ENCODE measurements around the gene PLCXD1. TPM values are rescaled to one million over a fixed set of nuclear protein-coding genes. Genes with fewer than 3 reads are reported as not detected.
"Not testable (repeated sequence)": the region's sequence is repeated elsewhere in the genome, so short reads cannot be mapped to it uniquely, and the experiment has no call there.

PLCXD1 gene
- total and polyA plus RNA-seq, 9 donors: 10.7 to 20.1 (median 19.0) TPM

- not testable (repeated sequence) for H3K27me3 ChIP-seq (ENCODE audit: control insufficient read depth, insufficient read depth, low read length); H3K4me1 ChIP-seq (ENCODE audit: control insufficient read depth, insufficient read depth, low read length); DNase-seq; H3K4me3 ChIP-seq (ENCODE audit: low read length); H3K27ac ChIP-seq (ENCODE audit: low read length); H3K9me3 ChIP-seq (replicated peaks; ENCODE audit: control insufficient read depth, low read depth, low read length)
- peaks cover 32% of the 10 kb centered on the region for H3K36me3 ChIP-seq (ENCODE audit: control insufficient read depth, insufficient read depth, low read length)
- 86% methylated on average over 6 of the region's 13 CpGs for WGBS (ENCODE audit: insufficient coverage)
These were observed 70.1 kb downstream of the PLCXD1 start for GRCh38 chrX:351324-351641.

GRCh38 chrX:351736-352135, 70.6 kb downstream of the PLCXD1 start:
- Histone ChIP-seq H3K9me3 (replicated peaks; ENCODE audit: control insufficient read depth, low read depth, low read length) (peaks cover 2% of the 10 kb centered on the region), H3K27me3 (ENCODE audit: control insufficient read depth, insufficient read depth, low read length) (no peaks in the 10 kb centered on the region), H3K36me3 (ENCODE audit: control insufficient read depth, insufficient read depth, low read length) (peaks cover 29% of the 10 kb centered on the region), H3K4me3 (ENCODE audit: low read length) (no peak overlapping the region), H3K27ac (ENCODE audit: low read length) (no peak overlapping the region), H3K4me1 (ENCODE audit: control insufficient read depth, insufficient read depth, low read length) (no peaks in the 10 kb centered on the region)
- WGBS (ENCODE audit: insufficient coverage): 79% methylated on average over 4 of the region's 10 CpGs
- DNase-seq: no peak

- Histone ChIP-seq H3K4me3 (ENCODE audit: low read length) (no peak overlapping the region), H3K27ac (ENCODE audit: low read length) (no peak overlapping the region), H3K9me3 (replicated peaks; ENCODE audit: control insufficient read depth, low read depth, low read length) (peaks cover 2% of the 10 kb centered on the region), H3K36me3 (ENCODE audit: control insufficient read depth, insufficient read depth, low read length) (peaks cover 24% of the 10 kb centered on the region), H3K4me1 (ENCODE audit: control insufficient read depth, insufficient read depth, low read length) (no peaks in the 10 kb centered on the region), H3K27me3 (ENCODE audit: control insufficient read depth, insufficient read depth, low read length) (no peaks in the 10 kb centered on the region)
- 90% methylated on average over 27 of the region's 27 CpGs for WGBS (ENCODE audit: insufficient coverage)
- DNase-seq: no peak
These were observed 71.0 kb downstream of the PLCXD1 start for GRCh38 chrX:352181-352580.

GRCh38 chrX:352582-353314, 71.6 kb downstream of the PLCXD1 start:
- Histone ChIP-seq H3K36me3 (ENCODE audit: control insufficient read depth, insufficient read depth, low read length) (peaks cover 21% of the 10 kb centered on the region), H3K9me3 (replicated peaks; ENCODE audit: control insufficient read depth, low read depth, low read length) (peaks cover 2% of the 10 kb centered on the region), H3K4me3 (ENCODE audit: low read length) (no peak overlapping the region), H3K27ac (ENCODE audit: low read length) (no peak overlapping the region), H3K4me1 (ENCODE audit: control insufficient read depth, insufficient read depth, low read length) (no peaks in the 10 kb centered on the region), H3K27me3 (ENCODE audit: control insufficient read depth, insufficient read depth, low read length) (no peaks in the 10 kb centered on the region)
- DNase-seq: no peak
- WGBS (ENCODE audit: insufficient coverage): 94% methylated on average over 30 of the region's 39 CpGs

Other genes with a start within 250 kb of the PLCXD1 start
- gene GTPBP6, start 37.4 kb downstream of the PLCXD1 start, total RNA-seq: 27.3 TPM
- 10 to 100 TPM; 45.3 to 63.9 (median 55.2) TPM for gene GTPBP6, start 37.4 kb downstream of the PLCXD1 start, polyA plus RNA-seq (ENCODE audit: insufficient read depth in 1 of 8, insufficient read length in 8 of 8, low replicate concordance in 1 of 8)
- gene PPP2R3B, start 105.5 kb downstream of the PLCXD1 start, total RNA-seq: 144 TPM
- 100 to 1,000 TPM; 167 to 285 (median 260) TPM for gene PPP2R3B, start 105.5 kb downstream of the PLCXD1 start, polyA plus RNA-seq (ENCODE audit: insufficient read depth in 1 of 8, insufficient read length in 8 of 8, low replicate concordance in 1 of 8)